Ovary (tissue), 3 donors: ENCODE results near the gene SPO11.

Experiments
- CTCF ChIP-seq, 3 donors: fragments of 450-650 bp in 2 of 3; fragments of 200-600 bp in 1 of 3; IDR thresholded peaks; one replicate each; pipeline versions ENCODE4 v1.5.1 to v1.8.0; 2016 to 2022; ENCODE audit warnings: antibody characterized with exemption in 3 of 3, mild to moderate bottlenecking in 1 of 3
- POLR2A ChIP-seq: fragments of 450-650 bp; IDR thresholded peaks from one replicate; pipeline ENCODE4 v1.6.1; 2017; ENCODE audit warnings: antibody characterized with exemption, mild to moderate bottlenecking, moderate library complexity
- donor health status: DM: no; HTN: no; CAD: no.

GRCh38 chr20:57377350-57377749 lies 47.7 kb downstream of the SPO11 start:
- TF ChIP-seq CTCF (IDR thresholded peaks at IDR 0.05) (no peak), POLR2A (no peak)
